Keratinocyte (primary cell): Measurements from ENCODE around the gene KASH5. TPM values are rescaled to one million over a fixed set of nuclear protein-coding genes. Genes with fewer than 3 reads are reported as not detected.

Source experiments
- DNase-seq: peaks from one replicate; pipeline ENCODE4 v3.0.0-alpha.2; 2011; ENCODE audit warnings: low read depth, missing footprints, low spot score
- FAIRE-seq: peaks from 2 replicates; lab custom pipeline; 2011; peaks lifted over from hg19 to GRCh38; lab: Jason Lieb, UNC
- H2AFZ ChIP-seq: 2 replicates; pipeline ENCODE4 v1.6.0; 2012; ENCODE audit warnings: low read length, control low read depth, inconsistent platforms; ENCODE audit not compliant: control insufficient read depth
- H3K27ac ChIP-seq: 2 replicates; pipeline ENCODE4 v1.5.1; 2011; ENCODE audit warnings: low read length; ENCODE audit not compliant: control insufficient read depth, insufficient read depth
- H3K27me3 ChIP-seq: 3 replicates; pipeline ENCODE4 v1.6.0; 2011; ENCODE audit warnings: low read length; ENCODE audit not compliant: control insufficient read depth, insufficient read depth; ENCODE audit errors: extremely low read depth
- H3K36me3 ChIP-seq, 2 experiments: 2 replicates in 1 of 2; 3 replicates in 1 of 2; pipeline ENCODE4 v1.5.1; 2011; ENCODE audit warnings: low read length in 2 of 2, mild to moderate bottlenecking in 1 of 2; ENCODE audit not compliant: control insufficient read depth in 2 of 2, insufficient read depth in 2 of 2; ENCODE audit errors: extremely low read depth in 1 of 2
- H3K4me1 ChIP-seq: 3 replicates; pipeline ENCODE4 v1.5.1; 2011; ENCODE audit warnings: low read length; ENCODE audit not compliant: control insufficient read depth, insufficient read depth; ENCODE audit errors: extremely low read depth
- H3K4me2 ChIP-seq: 3 replicates; pipeline ENCODE4 v1.6.0; 2011; ENCODE audit warnings: low read depth, low read length; ENCODE audit not compliant: control insufficient read depth, insufficient read depth; ENCODE audit errors: extremely low read depth
- H3K4me3 ChIP-seq, 3 experiments: fragments of 200-600 bp in 1 of 3; sonication (generic) in 1 of 3; 2 replicates in 2 of 3; 3 replicates in 1 of 3; pipeline ENCODE4 v1.5.1; 2011 to 2016; ENCODE audit warnings: low read length in 3 of 3, mild to moderate bottlenecking in 3 of 3, control low read depth in 2 of 3, inconsistent platforms in 1 of 3, low read depth in 1 of 3, mixed read lengths in 1 of 3, mixed run types in 1 of 3, moderate library complexity in 1 of 3; ENCODE audit not compliant: control insufficient read depth in 2 of 3, insufficient read depth in 2 of 3; ENCODE audit errors: extremely low read depth in 1 of 3
- H3K79me2 ChIP-seq: 2 replicates; pipeline ENCODE4 v1.6.0; 2012; ENCODE audit warnings: low read length; ENCODE audit not compliant: control insufficient read depth, insufficient read depth
- H3K9ac ChIP-seq: 3 replicates; pipeline ENCODE4 v1.6.0; 2011; ENCODE audit warnings: low read length; ENCODE audit not compliant: control insufficient read depth, insufficient read depth; ENCODE audit errors: extremely low read depth
- H3K9me1 ChIP-seq: 3 replicates; pipeline ENCODE4 v1.6.0; 2011; ENCODE audit warnings: low read length; ENCODE audit not compliant: control insufficient read depth, insufficient read depth; ENCODE audit errors: extremely low read depth
- H3K9me3 ChIP-seq: 2 replicates; pipeline ENCODE4 v1.5.1; 2012; ENCODE audit warnings: low read depth, low read length; ENCODE audit not compliant: control insufficient read depth
- H4K20me1 ChIP-seq: 3 replicates; pipeline ENCODE4 v1.6.0; 2011; ENCODE audit warnings: low read length; ENCODE audit not compliant: control insufficient read depth, insufficient read depth; ENCODE audit errors: extremely low read depth
- CTCF ChIP-seq, 3 experiments: IDR thresholded peaks in 1 of 3; conservative IDR thresholded peaks in 1 of 3; optimal IDR thresholded peaks in 1 of 3; 2 replicates in 2 of 3; 3 replicates in 1 of 3; pipeline versions ENCODE3 to v1.5.1; 2011; ENCODE audit warnings: low read length in 3 of 3, mild to moderate bottlenecking in 3 of 3, moderate library complexity in 2 of 3, control low read depth in 1 of 3, inconsistent platforms in 1 of 3; ENCODE audit not compliant: insufficient read depth in 2 of 3; ENCODE audit errors: extremely low read depth in 1 of 3
- EZH2 ChIP-seq: IDR thresholded peaks from one replicate; pipeline ENCODE4 v1.6.1; 2012; ENCODE audit warnings: inconsistent platforms, mild to moderate bottlenecking, low read length, moderate library complexity
- dilution Hi-C: fragments of 300-500 bp; cut with MboI; formaldehyde crosslinking; loops from one replicate; pipeline ENCODE4 v1.7.0; 2020; ENCODE audit warnings: low sequenced_read_pairs; ENCODE audit not compliant: extremely low pct_ligation_motif_present
- polyA plus RNA-seq, 5 experiments: library from polyadenylated mRNA; depleted of rRNA in 3 of 5; stranded (reverse) in 3 of 5; stranded (forward) in 1 of 5; unstranded in 1 of 5; fragments of >200 nt; gene quantifications; 1 replicate in 1 of 5; 2 replicates in 3 of 5; 3 replicates in 1 of 5; pipeline versions ENCODE4 v1.2.1 to v1.2.3, GENCODE V29; 2011 to 2012; ENCODE audit warnings: missing spikeins in 2 of 5, low read depth in 1 of 5, low replicate concordance in 1 of 5

Gene KASH5
- polyA plus RNA-seq, 1 donor (not counting 4 experiments of a cell fraction or from before 2014, with no cell fraction given) = not detected

GRCh38 chr19:49407079-49407478 lies 19.0 kb downstream of the KASH5 start:
- TF ChIP-seq CTCF (optimal IDR thresholded peaks at IDR 0.05 in 1 of 3, IDR thresholded peaks at IDR 0.05 in 1 of 3, conservative IDR thresholded peaks at IDR 0.05 in 1 of 3; ENCODE audit: extremely low read depth in 1 of 3, insufficient read depth in 2 of 3, low read length in 3 of 3) (no peak), EZH2 (no peak)
- Histone ChIP-seq H3K4me3 (no peak overlapping the region), H3K27ac (no peak overlapping the region), H3K36me3 (no peaks in the 10 kb centered on the region), H3K9me3 (no peaks in the 10 kb centered on the region), H2AFZ (no peak overlapping the region), H4K20me1 (no peaks in the 10 kb centered on the region), H3K9me1 (no peaks in the 10 kb centered on the region), H3K4me2 (no peak overlapping the region), H3K79me2 (no peaks in the 10 kb centered on the region), H3K4me1 (peaks cover 6% of the 10 kb centered on the region), H3K27me3 (no peaks in the 10 kb centered on the region), H3K9ac (no peak overlapping the region)
- FAIRE-seq (no peak), DNase-seq (no peak)
- dilution Hi-C loops = no loop called here

- no peak overlapping the region for H2AFZ ChIP-seq
- DNase-seq = no peak
- no peaks in the 10 kb centered on the region for H3K9me3 ChIP-seq
- H3K4me3 ChIP-seq = no peak overlapping the region
- no peak for TF ChIP-seq CTCF (optimal IDR thresholded peaks at IDR 0.05 in 1 of 3, IDR thresholded peaks at IDR 0.05 in 1 of 3, conservative IDR thresholded peaks at IDR 0.05 in 1 of 3; ENCODE audit: extremely low read depth in 1 of 3, insufficient read depth in 2 of 3, low read length in 3 of 3)
- TF ChIP-seq EZH2 = no peak
- no peak overlapping the region for H3K4me2 ChIP-seq
- H3K79me2 ChIP-seq = no peaks in the 10 kb centered on the region
- H3K36me3 ChIP-seq = no peaks in the 10 kb centered on the region
- H3K27ac ChIP-seq = no peak overlapping the region
- dilution Hi-C loops = no loop called here
- H3K9ac ChIP-seq = no peak overlapping the region
- H3K27me3 ChIP-seq = no peaks in the 10 kb centered on the region
- no peak for FAIRE-seq
- H4K20me1 ChIP-seq = no peaks in the 10 kb centered on the region
- H3K9me1 ChIP-seq = no peaks in the 10 kb centered on the region
- peaks cover 6% of the 10 kb centered on the region for H3K4me1 ChIP-seq
Measured at GRCh38 chr19:49407482-49408015, 19.5 kb downstream of the KASH5 start.
